Upper lobe of left lung (tissue), 6 donors: Measurements from ENCODE around the gene ATF1. TPM values are rescaled to one million over a fixed set of nuclear protein-coding genes. Genes with fewer than 3 reads are reported as not detected.
"Not testable (repeated sequence)": the region's sequence is repeated elsewhere in the genome, so short reads cannot be mapped to it uniquely, and the experiment has no call there.

Experiments
- ATAC-seq, 2 donors: fragments of 200-7000 bp; cut with Tn5 transposase; one replicate each; pipeline ENCODE4 v1.9.1; 2022; ENCODE audit warnings: mild to moderate bottlenecking in 2 of 2, moderate library complexity in 2 of 2; ENCODE audit not compliant: low FRiP score in 2 of 2
- DNase-seq, 2 donors: peaks; one replicate each; pipeline ENCODE4 v3.0.0-alpha.2; 2019 to 2020
- H3K27ac ChIP-seq, 4 donors: fragments of 200-600 bp; sonication (generic); one replicate each; pipeline ENCODE4 v1.5.1; 2016 to 2019
- H3K27me3 ChIP-seq, 4 donors: fragments of 200-600 bp; sonication (generic); one replicate each; pipeline ENCODE4 v1.5.1; 2017 to 2019
- H3K36me3 ChIP-seq, 4 donors: fragments of 200-600 bp; sonication (generic); one replicate each; pipeline ENCODE4 v1.5.1; 2016 to 2019
- H3K4me1 ChIP-seq, 4 donors: fragments of 200-600 bp; sonication (generic); one replicate each; pipeline ENCODE4 v1.5.1; 2018 to 2019
- H3K4me3 ChIP-seq, 4 donors: fragments of 200-600 bp; sonication (generic); one replicate each; pipeline ENCODE4 v1.5.1; 2017 to 2019; ENCODE audit warnings: mild to moderate bottlenecking in 2 of 4, moderate library complexity in 1 of 4
- H3K9me3 ChIP-seq, 4 donors: fragments of 200-600 bp; sonication (generic); one replicate each; pipeline ENCODE4 v1.5.1; 2018 to 2019
- CTCF ChIP-seq, 6 experiments: fragments of 450-650 bp in 4 of 6; fragments of 200-600 bp in 2 of 6; sonication (generic) in 2 of 6; IDR thresholded peaks; one replicate each; pipeline ENCODE4 v1.5.1; 2016 to 2019; ENCODE audit warnings: antibody characterized with exemption in 6 of 6
- EP300 ChIP-seq, 4 donors: sonication (generic); formaldehyde crosslinking; IDR thresholded peaks; one replicate each; pipeline ENCODE4 v1.5.1; 2017; ENCODE audit warnings: antibody characterized with exemption in 4 of 4, control low read depth in 2 of 4
- POLR2A ChIP-seq, 4 donors: fragments of 450-650 bp; IDR thresholded peaks; one replicate each; pipeline ENCODE4 v1.5.1; 2016 to 2017; ENCODE audit warnings: antibody characterized with exemption in 4 of 4, mild to moderate bottlenecking in 2 of 4
- POLR2AphosphoS5 ChIP-seq, 2 donors: sonication (generic); formaldehyde crosslinking; IDR thresholded peaks; one replicate each; pipeline ENCODE4 v1.5.1; 2017; ENCODE audit warnings: antibody characterized with exemption in 2 of 2
- WGBS, 2 donors: methylation state at CpG; one replicate each; pipeline ENCODE4 v1.1.5; 2017 to 2018; 5-methylcytosine and 5-hydroxymethylcytosine counted together
- total RNA-seq, 6 donors: library from RNA; depleted of rRNA in 4 of 6; stranded (reverse); fragments of >200 nt in 4 of 6; gene quantifications; one replicate each; pipeline versions ENCODE4 v1.1.0 to v1.2.1, GENCODE V29; 2016 to 2021
- donor health status: DM: no; HTN: no; CAD: no; lungs with moderate emphysema.
- donor health status: DM: no; HTN: yes; CAD: no; lungs with severe emphysema.

Gene ATF1
- total RNA-seq, 6 donors from 2014 or later, result 23.0 to 48.1 (median 33.9) TPM

DNA sequence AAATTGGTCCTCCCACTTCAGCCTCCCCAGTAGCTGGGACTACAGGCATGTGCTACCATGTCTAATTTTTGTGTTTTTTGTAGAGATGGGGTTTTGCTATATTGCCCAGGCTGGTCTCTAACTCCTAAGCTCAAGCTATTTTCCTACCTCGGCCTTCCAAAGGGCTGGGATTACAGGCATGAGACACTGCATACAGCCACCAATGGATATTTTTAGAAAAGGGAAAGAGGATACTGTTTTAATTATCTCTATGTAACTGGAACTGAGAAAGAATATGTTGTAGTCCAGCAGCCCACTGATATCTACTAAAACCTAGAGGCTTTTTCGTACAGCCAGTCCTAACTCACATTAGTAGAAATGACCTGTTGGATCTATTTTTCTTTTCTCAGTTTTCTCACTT lies 85.1 kb downstream of the ATF1 start:
- no peaks in the 10 kb centered on the region for H3K27me3 ChIP-seq
- no peak for DNase-seq
- no peak for TF ChIP-seq CTCF (IDR thresholded peaks at IDR 0.05)
- TF ChIP-seq POLR2AphosphoS5 (IDR thresholded peaks at IDR 0.05), result no peak
- TF ChIP-seq POLR2A (IDR thresholded peaks at IDR 0.05), result no peak
- no peak for TF ChIP-seq EP300 (IDR thresholded peaks at IDR 0.05)
- no peaks in the 10 kb centered on the region for H3K4me1 ChIP-seq
- H3K9me3 ChIP-seq, result no peaks in the 10 kb centered on the region
- WGBS, 2 donors, result 83 to 97% methylated on average over 2 of the region's 2 CpGs
- no peak overlapping the region for H3K4me3 ChIP-seq
- H3K27ac ChIP-seq, result no peak overlapping the region
- no peaks in the 10 kb centered on the region for H3K36me3 ChIP-seq
- no peak for ATAC-seq

DNA sequence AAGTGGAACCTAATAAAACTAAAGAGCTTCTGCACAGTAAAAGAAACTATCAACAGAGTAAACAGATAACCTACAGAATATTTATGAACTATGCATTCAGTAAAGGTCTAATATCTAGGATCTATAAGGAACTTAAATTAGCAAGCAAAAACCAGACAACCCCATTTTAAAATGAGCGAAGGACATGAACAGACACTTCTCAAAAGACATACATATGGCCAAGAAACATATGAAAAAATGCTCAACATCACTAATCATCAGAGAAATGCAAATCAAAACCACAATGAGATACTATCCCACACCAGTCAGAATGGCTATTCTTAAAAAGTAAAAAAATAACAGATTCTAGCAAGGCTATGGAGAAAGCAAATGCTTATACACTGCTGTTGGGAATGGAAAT lies 91.3 kb downstream of the ATF1 start:
- WGBS, 2 donors, result 95 to 100% methylated on average over 1 of the region's 1 CpG
- H3K36me3 ChIP-seq, H3K27ac ChIP-seq, DNase-seq, H3K27me3 ChIP-seq, ATAC-seq, H3K4me3 ChIP-seq, H3K4me1 ChIP-seq, H3K9me3 ChIP-seq: not testable (repeated sequence)

- not testable (repeated sequence) for H3K27ac ChIP-seq, ATAC-seq, H3K9me3 ChIP-seq, H3K27me3 ChIP-seq, H3K4me3 ChIP-seq, H3K4me1 ChIP-seq, DNase-seq, H3K36me3 ChIP-seq
- WGBS, 2 donors, result 75 to 78% methylated on average over 2 of the region's 2 CpGs
Measured at GRCh38 chr12:50855679-50856078, 91.8 kb downstream of the ATF1 start.

DNA sequence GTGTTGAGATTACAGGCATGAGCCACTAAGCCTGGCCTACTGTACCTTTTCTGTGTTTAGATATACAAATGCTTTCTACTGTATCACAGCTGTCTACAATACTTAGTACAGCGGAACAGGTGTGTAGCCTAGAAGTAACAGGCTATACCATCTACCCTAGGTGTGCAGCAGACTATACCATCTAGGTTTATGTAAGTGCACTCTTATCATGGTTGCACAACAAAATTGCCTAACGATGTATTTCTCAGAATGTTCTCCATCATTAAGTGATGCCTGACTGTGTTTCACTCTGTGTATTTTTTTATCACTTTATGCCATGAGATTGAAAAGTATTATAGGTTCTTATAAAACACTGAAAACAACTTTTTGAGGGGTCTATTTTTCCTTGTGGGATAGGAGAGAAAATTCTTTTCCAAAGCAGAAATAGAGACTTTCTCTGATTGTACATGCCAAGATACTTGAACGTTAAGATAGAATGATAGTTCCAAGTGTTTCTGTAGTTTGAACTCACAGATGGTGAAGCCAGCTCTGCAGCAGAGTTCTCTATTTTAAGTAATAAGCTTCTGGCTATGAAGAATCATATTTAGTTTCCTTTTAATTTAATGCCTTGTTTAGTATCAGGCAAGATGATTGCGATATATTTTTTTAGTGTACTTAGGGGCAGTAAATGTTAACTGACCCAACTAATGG lies 95.9 kb downstream of the ATF1 start:
- no peak overlapping the region for H3K4me3 ChIP-seq
- ATAC-seq (no peak), DNase-seq (no peak)
- no peaks in the 10 kb centered on the region for H3K9me3 ChIP-seq
- TF ChIP-seq POLR2A (IDR thresholded peaks at IDR 0.05) (no peak), EP300 (IDR thresholded peaks at IDR 0.05) (no peak), POLR2AphosphoS5 (IDR thresholded peaks at IDR 0.05) (no peak), CTCF (IDR thresholded peaks at IDR 0.05) (no peak)
- H3K36me3 ChIP-seq, result no peaks in the 10 kb centered on the region
- WGBS, 2 donors, result 70 to 77% methylated on average over 4 of the region's 4 CpGs
- H3K27me3 ChIP-seq, result no peaks in the 10 kb centered on the region
- no peaks in the 10 kb centered on the region for H3K4me1 ChIP-seq
- H3K27ac ChIP-seq, result no peak overlapping the region

DNA sequence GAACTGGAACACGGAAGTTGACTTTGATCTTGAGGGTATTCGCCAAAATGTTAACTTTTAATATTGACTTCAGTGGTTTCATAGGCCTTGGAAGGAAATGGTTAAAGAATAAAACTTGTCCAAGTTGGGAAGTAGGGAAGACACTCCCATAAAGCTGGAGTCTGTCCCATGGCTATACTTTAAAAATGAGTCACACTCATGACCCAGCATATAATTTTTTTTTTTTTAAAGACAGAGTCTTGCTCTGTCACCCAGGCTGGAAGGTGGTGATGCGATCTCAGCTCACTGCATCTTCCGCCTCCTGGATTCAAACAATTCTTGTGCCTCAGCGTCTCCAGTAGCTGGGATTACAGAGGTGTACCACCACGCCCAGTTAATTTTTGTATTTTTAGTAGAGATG lies 98.4 kb downstream of the ATF1 start:
- peak in 1 of 2 donors; percentile 56 for ATAC-seq

More for the DNA sequence above, 98.4 kb downstream of the ATF1 start:
- no peaks in the 10 kb centered on the region for H3K9me3 ChIP-seq
- TF ChIP-seq POLR2AphosphoS5 (IDR thresholded peaks at IDR 0.05) (no peak), CTCF (IDR thresholded peaks at IDR 0.05) (no peak), EP300 (IDR thresholded peaks at IDR 0.05) (no peak), POLR2A (IDR thresholded peaks at IDR 0.05) (no peak)
- H3K27ac ChIP-seq, result no peak overlapping the region
- no peaks in the 10 kb centered on the region for H3K36me3 ChIP-seq
- no peaks in the 10 kb centered on the region for H3K27me3 ChIP-seq
- no peak overlapping the region for H3K4me3 ChIP-seq
- 91% methylated on average over 6 of the region's 6 CpGs for WGBS, 2 donors
- no peak for DNase-seq
- H3K4me1 ChIP-seq, result no peaks in the 10 kb centered on the region
